Body of pancreas (tissue), 4 donors: Measurements from ENCODE around the gene TMEM167A. TPM values are rescaled to one million over a fixed set of nuclear protein-coding genes. Genes with fewer than 3 reads are reported as not detected.

Experiments used
- ATAC-seq: fragments of 150-250 bp; one replicate; pipeline ENCODE4 v1.9.1; 2016
- DNase-seq, 4 donors: peaks; one replicate each; pipeline ENCODE4 v3.0.0-alpha.2; 2019
- H3K27ac ChIP-seq, 4 donors: fragments of 200-600 bp; sonication (generic); 1 replicate in 3 of 4; 2 replicates in 1 of 4; pipeline versions ENCODE4 v1.5.1 to v1.6.1; 2016 to 2019; ENCODE audit warnings: mild to moderate bottlenecking in 1 of 4, mixed read lengths in 1 of 4, moderate library complexity in 1 of 4
- H3K27me3 ChIP-seq, 2 donors: fragments of 200-600 bp; sonication (generic); one replicate each; pipeline ENCODE4 v1.6.0; 2016; ENCODE audit warnings: mild to moderate bottlenecking in 1 of 2
- H3K36me3 ChIP-seq, 2 donors: fragments of 200-600 bp; sonication (generic); replicated peaks in 1 of 2; 2 replicates each; pipeline ENCODE4 v1.5.1; 2016; ENCODE audit warnings: low read depth in 2 of 2; ENCODE audit not compliant: insufficient read depth in 1 of 2
- H3K4me1 ChIP-seq: fragments of 200-600 bp; sonication (generic); one replicate; pipeline ENCODE4 v1.6.0; 2016
- H3K4me3 ChIP-seq, 2 donors: fragments of 200-600 bp; sonication (generic); 1 replicate in 1 of 2; 2 replicates in 1 of 2; pipeline ENCODE4 v1.5.1; 2016 to 2019
- H3K9me3 ChIP-seq, 3 donors: fragments of 200-600 bp; sonication (generic); 1 replicate in 2 of 3; 2 replicates in 1 of 3; pipeline ENCODE4 v1.5.1; 2016
- CTCF ChIP-seq, 7 experiments: fragments of 450-650 bp in 4 of 7; fragments of 200-600 bp in 3 of 7; sonication (generic) in 3 of 7; IDR thresholded peaks; one replicate each; pipeline ENCODE4 v1.5.1; 2016 to 2019; ENCODE audit warnings: antibody characterized with exemption in 7 of 7
- POLR2A ChIP-seq, 3 donors: fragments of 450-650 bp; IDR thresholded peaks; one replicate each; pipeline ENCODE4 v1.6.1; 2016; ENCODE audit warnings: antibody characterized with exemption in 3 of 3, mild to moderate bottlenecking in 2 of 3
- WGBS, 2 donors: methylation state at CpG; one replicate each; pipeline ENCODE4 v1.1.5; 2017; 5-methylcytosine and 5-hydroxymethylcytosine counted together
- intact Hi-C: fragments of 100-400 bp; cut with DNase I; formaldehyde crosslinking; loops from one replicate; pipeline ENCODE4 v1.15.1; 2023
- total RNA-seq, 2 donors: library from RNA; depleted of rRNA; stranded (reverse); fragments of >200 nt; gene quantifications; one replicate each; pipeline ENCODE4 v1.1.0, GENCODE V29; 2016

The TMEM167A gene
- total RNA-seq, 2 donors from 2014 or later = 20.8 to 24.9 TPM

- Histone ChIP-seq H3K27ac (no peak overlapping the region), H3K27me3 (no peaks in the 10 kb centered on the region), H3K4me3 (no peak overlapping the region), H3K36me3 (no peaks in the 10 kb centered on the region), H3K9me3 (no peaks in the 10 kb centered on the region), H3K4me1 (no peaks in the 10 kb centered on the region)
- ATAC-seq (no peak), DNase-seq (no peak)
- intact Hi-C loops = no loop called here
- 28 to 55% methylated on average over 2 of the region's 2 CpGs for WGBS, 2 donors
- TF ChIP-seq POLR2A (IDR thresholded peaks at IDR 0.05) (no peak), CTCF (IDR thresholded peaks at IDR 0.05) (no peak)
These were observed 61.5 kb downstream of the TMEM167A start for GRCh38 chr5:83015676-83016075.

DNA sequence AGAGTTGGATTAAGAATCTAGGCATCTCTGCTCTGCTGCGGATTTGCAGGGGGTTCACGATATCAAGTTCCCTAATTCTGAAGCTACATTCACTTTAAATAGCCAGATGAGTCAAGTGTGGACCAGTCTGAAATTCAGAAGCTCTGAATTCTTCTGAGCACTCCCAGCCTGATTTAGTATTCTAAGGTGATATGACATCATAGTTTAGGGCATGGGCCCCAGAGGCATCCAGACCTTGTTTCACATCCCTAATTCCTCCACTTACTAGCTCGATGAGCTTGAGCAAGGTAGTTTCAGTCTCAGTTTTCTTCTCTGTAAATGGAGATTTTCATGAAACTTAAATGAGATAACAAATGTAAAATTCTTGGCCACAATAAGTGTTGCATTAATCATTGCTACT is 65.2 kb downstream of the TMEM167A start:
- DNase-seq = no peak
- intact Hi-C loops = no loop called here

GRCh38 chr5:83009408-83009807 is 67.8 kb downstream of the TMEM167A start:
- H3K4me3 ChIP-seq = no peak overlapping the region
- H3K27me3 ChIP-seq = no peaks in the 10 kb centered on the region
- no peak for TF ChIP-seq POLR2A (IDR thresholded peaks at IDR 0.05)
- ATAC-seq = no peak
- no peak overlapping the region for H3K27ac ChIP-seq
- intact Hi-C loops = no loop called here
- no peaks in the 10 kb centered on the region for H3K9me3 ChIP-seq
- DNase-seq = no peak
- H3K36me3 ChIP-seq = no peaks in the 10 kb centered on the region
- H3K4me1 ChIP-seq = no peaks in the 10 kb centered on the region
- 20 to 45% methylated on average over 1 of the region's 1 CpG for WGBS, 2 donors

More for the DNA sequence above, 65.2 kb downstream of the TMEM167A start:
- Histone ChIP-seq H3K27me3 (no peaks in the 10 kb centered on the region), H3K9me3 (no peaks in the 10 kb centered on the region), H3K4me3 (no peak overlapping the region), H3K36me3 (no peaks in the 10 kb centered on the region), H3K27ac (no peak overlapping the region), H3K4me1 (no peaks in the 10 kb centered on the region)
- no peak for TF ChIP-seq CTCF (IDR thresholded peaks at IDR 0.05)
- 80 to 91% methylated on average over 3 of the region's 3 CpGs for WGBS, 2 donors
- no peak for ATAC-seq

DNA sequence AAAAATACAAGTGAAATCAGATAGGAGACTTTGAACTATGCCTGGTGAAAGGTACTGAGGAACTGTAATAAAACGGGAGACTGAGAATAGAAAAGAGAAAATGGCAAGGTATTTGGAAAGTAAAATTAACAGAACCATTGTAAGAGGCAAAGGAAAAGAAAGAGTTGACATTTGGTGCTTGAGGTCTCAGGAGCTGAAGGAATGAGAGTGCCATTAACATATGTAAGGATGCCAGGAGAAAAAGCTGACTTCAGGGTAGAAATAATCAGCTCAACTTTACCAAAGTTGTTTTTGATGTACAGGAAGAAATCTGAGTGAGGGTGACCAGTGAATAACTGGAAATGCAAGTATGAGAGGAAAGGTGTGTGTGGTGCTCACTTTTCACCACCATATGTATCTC is 69.4 kb downstream of the TMEM167A start:
- Histone ChIP-seq H3K27me3 (no peaks in the 10 kb centered on the region), H3K9me3 (no peaks in the 10 kb centered on the region)
- 82 to 87% methylated on average over 1 of the region's 1 CpG for WGBS, 2 donors

GRCh38 chr5:83006683-83007283 is 70.4 kb downstream of the TMEM167A start:
- intact Hi-C loops = no loop called here
- ATAC-seq (no peak), DNase-seq (no peak)
- no peaks in the 10 kb centered on the region for H3K27me3 ChIP-seq
- WGBS, 2 donors = 94 to 95% methylated on average over 5 of the region's 5 CpGs
- H3K27ac ChIP-seq = no peak overlapping the region
- H3K36me3 ChIP-seq = no peaks in the 10 kb centered on the region
- H3K4me1 ChIP-seq = no peaks in the 10 kb centered on the region
- no peaks in the 10 kb centered on the region for H3K9me3 ChIP-seq
- no peak overlapping the region for H3K4me3 ChIP-seq
- TF ChIP-seq POLR2A (IDR thresholded peaks at IDR 0.05) (no peak), CTCF (IDR thresholded peaks at IDR 0.05) (no peak)

More for the DNA sequence above, 69.4 kb downstream of the TMEM167A start:
- TF ChIP-seq CTCF (IDR thresholded peaks at IDR 0.05) (no peak), POLR2A (IDR thresholded peaks at IDR 0.05) (no peak)
- no peaks in the 10 kb centered on the region for H3K4me1 ChIP-seq
- DNase-seq (no peak), ATAC-seq (no peak)
- intact Hi-C loops = no loop called here
- no peak overlapping the region for H3K27ac ChIP-seq
- H3K36me3 ChIP-seq = no peaks in the 10 kb centered on the region
- H3K4me3 ChIP-seq = no peak overlapping the region
